Stomach smooth muscle (tissue), 2 donors: ENCODE measurements around the gene MTIF2.
"Not testable (repeated sequence)": the region's sequence is repeated elsewhere in the genome, so short reads cannot be mapped to it uniquely, and the experiment has no call there.

Source experiments
- H3K27ac ChIP-seq: one replicate; pipeline ENCODE4 v1.7.0; 2013; ENCODE audit warnings: mild to moderate bottlenecking, low read length, inconsistent platforms
- H3K27me3 ChIP-seq, 2 donors: one replicate each; pipeline ENCODE4 v1.7.0; 2013; ENCODE audit warnings: low read length in 2 of 2; ENCODE audit not compliant: insufficient read depth in 2 of 2, control insufficient read depth in 1 of 2
- H3K36me3 ChIP-seq, 2 donors: one replicate each; pipeline ENCODE4 v1.7.0; 2013; ENCODE audit warnings: low read length in 2 of 2; ENCODE audit not compliant: control insufficient read depth in 2 of 2, insufficient read depth in 2 of 2
- H3K4me1 ChIP-seq: one replicate; pipeline ENCODE4 v1.7.0; 2013; ENCODE audit warnings: low read length; ENCODE audit not compliant: control insufficient read depth, insufficient read depth
- H3K4me3 ChIP-seq, 2 donors: one replicate each; pipeline ENCODE4 v1.7.0; 2013; ENCODE audit warnings: low read length in 2 of 2
- H3K9ac ChIP-seq, 2 donors: one replicate each; pipeline ENCODE4 v1.7.0; 2013; ENCODE audit warnings: low read length in 2 of 2, mild to moderate bottlenecking in 1 of 2
- H3K9me3 ChIP-seq, 2 donors: one replicate each; pipeline ENCODE4 v1.7.0; 2013; ENCODE audit warnings: low read length in 2 of 2; ENCODE audit not compliant: control insufficient read depth in 2 of 2
- donor health status: healthy.
- donor health status: Pancreatic carcinoma.

The MTIF2 gene

GRCh38 chr2:55228226-55228563, 40.8 kb downstream of the MTIF2 start:
- Histone ChIP-seq H3K9ac (no peak overlapping the region), H3K4me1 (peaks cover 4% of the 10 kb centered on the region), H3K4me3 (no peak overlapping the region), H3K27me3 (no peaks in the 10 kb centered on the region), H3K9me3 (no peaks in the 10 kb centered on the region), H3K36me3 (no peaks in the 10 kb centered on the region), H3K27ac (no peak overlapping the region)

- not testable (repeated sequence) for H3K4me3 ChIP-seq, H3K9me3 ChIP-seq, H3K4me1 ChIP-seq, H3K36me3 ChIP-seq, H3K27ac ChIP-seq, H3K9ac ChIP-seq, H3K27me3 ChIP-seq
Measured at GRCh38 chr2:55227437-55228225, 41.4 kb downstream of the MTIF2 start.

- Histone ChIP-seq H3K4me1 (no peaks in the 10 kb centered on the region), H3K27ac (no peak overlapping the region)
Measured at GRCh38 chr2:55225481-55226020, 43.5 kb downstream of the MTIF2 start.

GRCh38 chr2:55224761-55225261, 44.2 kb downstream of the MTIF2 start:
- H3K4me1 ChIP-seq = no peaks in the 10 kb centered on the region
- H3K27ac ChIP-seq = no peak overlapping the region
- no peak overlapping the region for H3K4me3 ChIP-seq
- H3K27me3 ChIP-seq = no peaks in the 10 kb centered on the region
- H3K36me3 ChIP-seq = no peaks in the 10 kb centered on the region
- no peak overlapping the region for H3K9ac ChIP-seq
- H3K9me3 ChIP-seq = no peaks in the 10 kb centered on the region

More at GRCh38 chr2:55225481-55226020, 43.5 kb downstream of the MTIF2 start:
- Histone ChIP-seq H3K4me3 (no peak overlapping the region), H3K9me3 (no peaks in the 10 kb centered on the region), H3K27me3 (no peaks in the 10 kb centered on the region), H3K9ac (no peak overlapping the region), H3K36me3 (no peaks in the 10 kb centered on the region)

- peak overlapping the region; percentile 44 to 81 for H3K4me3 ChIP-seq
- H3K36me3 ChIP-seq = no peaks in the 10 kb centered on the region
- H3K27me3 ChIP-seq = no peaks in the 10 kb centered on the region
- no peaks in the 10 kb centered on the region for H3K9me3 ChIP-seq
- no peaks in the 10 kb centered on the region for H3K4me1 ChIP-seq
- H3K27ac ChIP-seq = peak overlapping the region; percentile 13
- no peak overlapping the region for H3K9ac ChIP-seq
Measured at GRCh38 chr2:55223958-55224760, 44.9 kb downstream of the MTIF2 start.

GRCh38 chr2:55213822-55214221, 55.2 kb downstream of the MTIF2 start:
- Histone ChIP-seq H3K27ac (no peak overlapping the region), H3K4me3 (no peak overlapping the region), H3K9me3 (no peaks in the 10 kb centered on the region), H3K9ac (no peak overlapping the region), H3K4me1 (no peaks in the 10 kb centered on the region), H3K27me3 (no peaks in the 10 kb centered on the region), H3K36me3 (no peaks in the 10 kb centered on the region)

GRCh38 chr2:55204950-55205349, 64.1 kb downstream of the MTIF2 start:
- Histone ChIP-seq H3K9ac (no peak overlapping the region), H3K4me1 (no peaks in the 10 kb centered on the region), H3K9me3 (no peaks in the 10 kb centered on the region), H3K4me3 (no peak overlapping the region), H3K27ac (no peak overlapping the region), H3K27me3 (no peaks in the 10 kb centered on the region), H3K36me3 (no peaks in the 10 kb centered on the region)

- no peaks in the 10 kb centered on the region for H3K27me3 ChIP-seq
- no peak overlapping the region for H3K4me3 ChIP-seq
- H3K36me3 ChIP-seq = no peaks in the 10 kb centered on the region
- no peak overlapping the region for H3K27ac ChIP-seq
- no peaks in the 10 kb centered on the region for H3K4me1 ChIP-seq
- no peaks in the 10 kb centered on the region for H3K9me3 ChIP-seq
- no peak overlapping the region for H3K9ac ChIP-seq
Measured at GRCh38 chr2:55204536-55204935, 64.5 kb downstream of the MTIF2 start.

- no peaks in the 10 kb centered on the region for H3K9me3 ChIP-seq
- peaks cover 7 to 10% of the 10 kb centered on the region in 2 donors for H3K36me3 ChIP-seq
- H3K9ac ChIP-seq = no peak overlapping the region
- H3K4me3 ChIP-seq = no peak overlapping the region
- H3K27me3 ChIP-seq = no peaks in the 10 kb centered on the region
- H3K4me1 ChIP-seq = no peaks in the 10 kb centered on the region
- H3K27ac ChIP-seq = no peak overlapping the region
Measured at GRCh38 chr2:55200416-55200815, 68.6 kb downstream of the MTIF2 start.

GRCh38 chr2:55196526-55196925, 72.5 kb downstream of the MTIF2 start:
- no peaks in the 10 kb centered on the region for H3K9me3 ChIP-seq
- no peak overlapping the region for H3K27ac ChIP-seq
- no peak overlapping the region for H3K4me3 ChIP-seq
- no peak overlapping the region for H3K9ac ChIP-seq
- no peaks in the 10 kb centered on the region for H3K4me1 ChIP-seq
- H3K36me3 ChIP-seq = peaks cover 7 to 10% of the 10 kb centered on the region in 2 donors
- no peaks in the 10 kb centered on the region for H3K27me3 ChIP-seq
